Suppressor macrophage treated with lipopolysaccharide for 1 hour (primary cell): ENCODE data around the gene AUTS2.
"Not testable (repeated sequence)": the region's sequence is repeated elsewhere in the genome, so short reads cannot be mapped to it uniquely, and the experiment has no call there.

Experiments
- DNase-seq, 3 donors: peaks; one replicate each; pipeline ENCODE4 v3.0.0-alpha.2; 2020 to 2022

Gene AUTS2

DNA sequence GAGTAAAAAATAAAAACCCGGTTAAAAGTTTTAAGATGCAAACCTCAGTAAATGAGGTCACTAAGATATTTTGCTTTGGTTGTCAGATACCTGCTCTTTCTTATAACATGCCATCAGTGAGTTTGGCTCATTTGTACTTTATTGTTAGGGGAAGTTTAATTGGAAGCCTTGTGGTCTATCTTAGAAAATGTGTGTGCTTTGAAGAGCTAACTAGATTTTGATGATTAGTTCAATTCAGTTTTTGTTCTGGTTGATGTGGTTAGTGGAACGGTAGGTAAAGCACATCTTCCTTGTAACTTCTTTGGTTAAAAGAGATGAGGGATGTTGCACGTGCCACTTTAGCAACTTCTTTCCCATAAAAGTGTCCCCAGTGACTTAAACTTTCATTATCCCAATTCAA, 1180.3 kb downstream of the AUTS2 start:
- DNase-seq = no peak

DNA sequence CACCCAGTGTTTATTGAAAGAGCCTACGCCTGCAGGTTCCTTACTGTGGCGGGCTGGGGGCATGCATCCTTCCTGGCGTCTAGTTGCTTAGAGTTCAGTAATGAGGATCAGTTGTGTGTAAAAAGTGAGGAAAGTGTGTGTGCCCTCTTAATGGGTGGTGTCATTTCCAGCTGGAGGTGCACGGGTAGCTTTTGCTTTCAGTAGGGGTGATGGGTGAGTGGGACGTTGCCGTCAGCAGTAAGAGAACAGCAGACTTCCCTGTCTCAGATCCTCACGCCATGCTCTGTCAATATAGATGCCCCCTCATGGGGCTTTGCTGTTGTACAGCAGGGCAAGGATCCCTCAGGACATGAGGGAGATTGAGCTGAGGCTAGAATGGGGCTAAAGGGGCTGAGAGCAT, 1181.0 kb downstream of the AUTS2 start:
- DNase-seq = no peak

DNA sequence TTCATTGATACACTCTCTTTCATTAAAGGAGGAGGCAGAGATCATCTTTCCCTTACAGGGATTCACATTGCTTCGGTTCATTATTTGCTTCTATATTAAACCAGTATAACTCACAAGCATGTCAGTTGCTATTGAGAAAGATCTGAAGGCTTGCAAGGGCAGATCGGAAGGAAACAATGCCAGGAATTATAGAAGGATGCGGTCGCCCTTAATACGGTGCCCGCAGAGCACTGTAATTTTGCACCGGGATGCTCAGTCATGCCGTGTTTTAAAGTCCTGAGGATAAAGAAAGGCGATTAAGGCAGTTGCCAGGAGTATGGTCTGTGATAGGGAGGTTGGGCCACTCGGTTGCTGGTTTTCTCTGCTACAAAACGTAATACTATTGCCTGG, 1183.6 kb downstream of the AUTS2 start:
- DNase-seq = no peak

DNA sequence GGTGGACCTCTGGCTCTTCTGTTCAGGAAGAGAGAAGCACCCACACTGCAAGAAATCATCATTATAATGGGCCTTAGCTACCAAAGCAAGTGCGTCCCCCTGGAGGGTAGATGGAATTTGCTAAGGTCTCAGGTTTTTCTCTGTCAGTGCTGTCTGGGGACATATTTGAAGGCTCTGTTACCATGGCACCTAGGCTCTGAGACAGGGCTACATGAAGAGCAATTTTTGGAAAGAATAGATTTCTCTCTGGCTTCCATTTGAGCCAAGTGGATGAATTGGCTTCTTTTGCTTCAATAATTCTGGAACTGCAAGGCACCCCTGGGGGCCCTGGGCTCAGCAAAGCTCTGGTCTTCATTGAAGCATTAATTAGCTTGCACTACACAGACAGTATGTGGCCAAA, 1184.5 kb downstream of the AUTS2 start:
- no peak for DNase-seq

DNA sequence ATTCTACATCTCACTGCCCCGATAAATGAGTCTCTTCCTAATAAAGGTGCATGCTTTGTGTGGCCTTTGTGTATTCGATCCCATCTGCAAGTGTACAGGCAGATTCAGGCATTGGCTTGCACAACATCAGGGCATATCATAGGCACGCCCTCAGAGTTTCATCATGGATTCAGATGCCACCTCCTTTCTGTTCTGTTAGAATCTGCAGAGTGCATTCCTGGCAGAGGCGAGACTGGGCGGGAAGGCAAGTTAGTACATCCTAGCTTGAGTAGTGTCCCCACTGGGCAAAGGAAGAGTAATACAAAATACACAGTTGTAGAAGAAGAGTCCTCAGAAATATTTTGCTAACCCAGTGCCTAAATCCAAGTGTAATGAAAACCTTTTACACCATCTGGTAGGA, 1187.2 kb downstream of the AUTS2 start:
- DNase-seq = no peak

DNA sequence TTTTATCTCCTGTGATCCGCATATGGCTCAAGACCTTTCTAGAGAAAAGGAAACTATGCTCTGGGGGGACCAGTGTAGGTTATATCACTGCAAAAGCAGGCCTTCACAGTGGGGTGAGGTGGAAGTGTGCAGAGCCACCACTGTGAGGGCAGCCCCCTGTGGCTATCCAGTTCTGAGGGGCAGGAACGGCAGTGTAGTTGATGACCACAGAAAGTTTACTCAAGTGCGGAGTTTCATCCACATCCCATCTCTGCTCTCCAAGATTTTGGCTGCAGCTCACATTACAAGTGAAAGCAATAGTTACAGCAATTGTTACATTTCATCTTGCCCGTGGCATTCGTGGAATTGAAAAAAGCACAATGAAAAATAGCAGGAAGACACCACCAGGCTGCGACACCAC, 1187.8 kb downstream of the AUTS2 start:
- DNase-seq = no peak

DNA sequence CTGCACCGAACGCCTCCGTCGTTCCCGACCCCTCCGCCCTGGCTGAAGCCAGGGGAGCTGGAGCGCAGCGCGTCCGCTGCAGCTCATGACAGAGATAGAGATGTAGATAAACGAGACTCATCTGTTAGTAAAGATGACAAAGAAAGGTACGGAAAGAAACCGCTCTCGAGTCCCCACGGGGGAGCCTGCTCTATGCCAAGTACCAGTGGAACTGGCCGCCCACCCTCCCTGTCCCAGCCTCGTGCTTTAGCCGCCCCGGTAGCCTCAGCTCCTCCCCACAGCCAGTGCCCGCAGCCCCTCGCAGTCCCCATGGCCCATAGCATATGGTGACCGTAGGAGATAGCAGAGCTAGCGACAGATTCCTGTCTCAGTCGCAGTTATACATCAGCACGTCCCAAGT, 1189.0 kb downstream of the AUTS2 start:
- DNase-seq = no peak

DNA sequence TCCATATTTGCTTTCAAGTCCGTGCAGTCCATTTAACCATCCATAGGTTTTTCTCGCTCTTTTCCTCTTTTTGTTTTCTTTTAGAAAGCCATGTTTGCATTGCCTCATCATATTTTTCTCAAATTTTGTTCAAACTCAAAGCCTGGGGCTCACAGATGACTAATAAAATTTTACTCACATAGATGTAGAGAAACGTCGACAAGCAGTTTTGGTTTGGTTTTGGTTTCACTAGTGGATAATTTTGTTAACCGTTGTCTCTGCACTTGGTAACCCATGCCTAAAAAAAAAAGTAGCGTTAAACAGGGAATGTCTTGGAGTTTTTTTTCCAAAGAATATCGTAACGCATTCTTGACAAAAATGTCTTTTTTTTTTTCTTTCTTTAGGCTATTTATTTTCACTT, 1189.5 kb downstream of the AUTS2 start:
- no peak for DNase-seq

DNA sequence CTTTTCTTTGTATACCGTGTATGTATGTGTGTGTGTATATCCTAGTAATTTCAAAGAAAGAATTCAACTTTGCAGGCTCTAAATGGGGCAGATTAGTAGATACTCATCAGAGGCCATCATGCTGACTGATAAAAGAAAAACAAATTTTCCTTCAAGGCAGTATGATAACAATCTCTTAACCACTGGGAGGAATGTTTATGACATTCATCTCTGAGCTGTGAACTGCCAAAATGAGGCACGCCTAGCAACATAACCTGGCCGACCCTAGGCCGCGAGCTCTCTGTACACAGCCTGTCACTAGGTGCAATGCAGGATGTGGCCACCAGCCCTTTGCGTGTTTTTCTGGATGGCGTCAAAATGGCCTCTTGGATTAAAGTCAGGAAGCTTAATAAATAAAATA, 1190.0 kb downstream of the AUTS2 start:
- DNase-seq = no peak

DNA sequence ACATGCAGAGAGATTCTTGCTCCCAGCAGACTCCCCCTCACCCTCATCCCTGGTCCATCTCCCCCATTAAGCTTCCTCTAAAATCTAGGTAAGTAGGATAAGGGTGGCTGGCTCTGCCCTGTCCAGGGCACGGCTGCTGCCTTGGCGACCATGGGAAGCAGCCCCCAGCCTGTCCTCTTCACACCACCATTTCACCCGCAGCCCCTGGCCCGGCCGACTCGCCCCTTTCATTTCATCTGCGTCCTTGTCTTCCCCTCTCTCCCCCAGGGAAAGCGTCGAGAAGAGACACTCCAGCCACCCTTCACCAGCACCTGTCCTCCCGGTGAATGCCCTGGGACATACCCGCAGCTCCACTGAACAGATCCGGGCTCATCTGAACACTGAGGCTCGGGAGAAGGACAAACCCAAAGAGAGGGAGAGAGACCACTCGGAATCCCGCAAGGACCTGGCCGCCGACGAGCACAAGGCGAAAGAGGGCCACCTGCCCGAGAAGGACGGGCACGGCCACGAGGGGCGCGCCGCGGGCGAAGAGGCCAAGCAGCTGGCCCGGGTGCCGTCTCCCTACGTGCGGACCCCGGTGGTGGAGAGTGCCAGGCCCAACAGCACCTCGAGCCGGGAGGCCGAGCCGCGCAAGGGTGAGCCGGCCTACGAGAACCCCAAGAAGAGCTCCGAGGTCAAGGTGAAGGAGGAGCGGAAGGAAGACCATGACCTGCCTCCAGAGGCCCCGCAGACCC, 1191.4 kb downstream of the AUTS2 start:
- no peak for DNase-seq

DNA sequence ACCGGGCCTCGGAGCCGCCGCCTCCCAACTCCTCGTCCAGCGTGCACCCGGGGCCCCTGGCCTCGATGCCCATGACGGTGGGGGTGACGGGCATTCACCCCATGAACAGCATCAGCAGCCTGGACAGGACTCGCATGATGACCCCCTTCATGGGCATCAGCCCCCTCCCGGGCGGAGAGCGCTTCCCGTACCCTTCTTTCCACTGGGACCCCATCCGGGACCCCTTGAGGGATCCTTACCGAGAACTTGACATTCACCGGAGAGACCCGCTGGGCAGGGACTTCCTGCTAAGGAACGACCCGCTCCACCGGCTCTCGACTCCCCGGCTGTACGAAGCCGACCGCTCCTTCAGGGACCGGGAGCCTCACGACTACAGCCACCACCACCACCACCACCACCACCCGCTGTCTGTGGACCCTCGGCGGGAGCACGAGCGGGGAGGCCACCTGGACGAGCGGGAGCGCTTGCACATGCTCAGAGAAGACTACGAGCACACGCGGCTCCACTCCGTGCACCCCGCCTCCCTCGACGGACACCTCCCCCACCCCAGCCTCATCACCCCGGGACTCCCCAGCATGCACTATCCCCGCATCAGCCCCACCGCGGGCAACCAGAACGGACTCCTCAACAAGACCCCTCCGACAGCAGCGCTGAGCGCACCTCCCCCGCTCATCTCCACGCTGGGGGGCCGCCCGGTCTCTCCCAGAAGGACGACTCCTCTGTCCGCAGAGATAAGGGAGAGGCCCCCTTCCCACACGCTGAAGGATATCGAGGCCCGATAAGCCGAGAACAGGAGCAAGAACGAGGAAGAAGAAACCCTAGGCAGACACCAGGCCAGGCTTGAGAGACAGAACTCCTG, 1192.2 kb downstream of the AUTS2 start:
- DNase-seq = no peak

DNA sequence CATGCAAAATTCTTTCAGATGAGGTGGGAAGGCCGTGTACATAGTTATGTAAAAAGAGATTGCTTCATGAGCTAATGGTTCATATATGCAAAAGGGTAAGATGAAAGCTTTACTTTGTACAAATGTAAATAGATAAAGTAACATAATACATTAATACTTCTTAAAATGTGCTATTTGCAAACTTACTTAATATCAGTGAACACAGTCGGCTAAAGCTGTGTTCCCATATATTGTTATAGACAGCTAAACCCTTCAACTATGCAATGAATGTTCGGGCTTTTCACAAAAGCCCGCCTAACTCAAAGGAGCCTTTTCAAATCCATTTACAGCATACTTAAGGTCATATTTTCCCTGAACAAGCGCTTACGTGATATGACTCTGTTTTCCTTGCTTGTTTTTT, 1193.1 kb downstream of the AUTS2 start:
- no peak for DNase-seq

DNA sequence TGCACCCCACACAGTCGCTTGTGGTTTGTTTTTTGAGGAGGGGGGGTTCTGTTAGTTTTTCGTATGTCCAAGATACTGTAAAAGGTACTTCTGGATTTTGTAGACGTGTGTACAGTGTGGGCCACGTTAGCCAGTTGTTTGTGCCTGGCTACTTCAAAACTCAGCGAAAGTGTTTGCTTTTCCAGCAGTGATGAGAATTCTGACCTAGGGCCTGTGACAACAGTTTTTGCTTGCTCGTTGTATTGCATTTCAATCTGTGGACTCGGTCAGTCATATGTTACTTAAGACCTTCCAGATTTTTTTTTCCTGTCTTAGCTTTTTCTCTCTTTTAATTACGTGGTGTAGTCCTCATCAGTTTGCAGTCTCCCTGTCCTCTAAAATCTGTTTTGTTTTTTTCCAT, 1194.8 kb downstream of the AUTS2 start:
- no peak for DNase-seq

DNA sequence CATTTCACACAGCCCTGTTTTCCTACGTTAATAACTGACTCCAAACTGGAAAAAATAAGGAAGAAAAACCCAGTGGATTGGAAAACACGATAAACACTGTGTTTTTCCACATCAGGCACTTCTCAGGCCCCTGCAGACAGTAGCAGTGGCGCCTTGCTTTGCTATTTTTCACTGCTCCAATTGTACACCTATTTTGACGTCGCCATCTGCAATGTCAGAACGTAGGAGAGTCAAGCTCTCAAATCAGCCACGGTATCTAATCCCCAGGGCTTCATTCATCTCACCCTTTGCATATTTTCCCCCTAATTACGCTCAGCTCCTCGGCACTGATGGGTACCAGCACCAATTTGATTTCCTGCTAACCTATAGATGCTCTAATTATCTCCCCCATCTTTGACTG, 1195.5 kb downstream of the AUTS2 start:
- no peak for DNase-seq

DNA sequence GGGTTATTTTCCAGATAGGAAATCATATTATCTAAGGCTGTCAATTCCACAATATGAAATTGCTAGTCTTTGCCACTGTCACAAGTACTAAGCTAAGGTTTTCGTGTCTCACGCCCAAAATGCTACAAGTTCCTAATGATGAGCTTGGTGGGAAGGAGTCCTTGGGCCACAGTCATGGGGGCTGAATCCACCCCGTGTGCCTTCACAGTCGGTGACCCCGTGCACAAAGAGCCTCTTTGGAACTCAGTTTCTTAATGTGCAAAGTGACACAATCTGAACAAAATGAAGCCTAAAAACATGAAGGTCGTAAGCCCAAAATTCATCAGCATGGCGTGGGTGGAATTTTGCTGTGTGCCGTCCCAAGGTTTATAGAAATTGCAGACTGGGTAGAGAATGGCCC, 1196.7 kb downstream of the AUTS2 start:
- no peak for DNase-seq

DNA sequence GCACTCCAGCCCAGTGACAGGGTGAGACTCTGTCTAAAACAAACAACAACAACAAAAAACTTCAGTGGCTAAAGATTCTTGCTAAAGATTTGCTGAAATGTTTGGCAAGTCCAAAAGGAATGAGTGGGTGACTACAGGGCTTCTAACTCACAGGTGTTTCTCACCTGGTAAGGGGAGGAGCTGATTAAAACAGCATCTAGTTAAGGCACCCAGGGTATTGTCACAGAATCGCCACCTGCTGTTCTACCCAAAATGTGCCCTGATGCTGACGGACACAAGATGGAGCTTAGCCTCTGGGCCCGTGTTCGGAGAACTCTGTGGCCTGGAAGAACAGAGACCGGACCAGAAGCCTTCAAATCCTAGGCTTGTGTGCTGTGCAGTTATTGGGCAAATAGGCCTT, 1197.7 kb downstream of the AUTS2 start:
- no peak for DNase-seq

DNA sequence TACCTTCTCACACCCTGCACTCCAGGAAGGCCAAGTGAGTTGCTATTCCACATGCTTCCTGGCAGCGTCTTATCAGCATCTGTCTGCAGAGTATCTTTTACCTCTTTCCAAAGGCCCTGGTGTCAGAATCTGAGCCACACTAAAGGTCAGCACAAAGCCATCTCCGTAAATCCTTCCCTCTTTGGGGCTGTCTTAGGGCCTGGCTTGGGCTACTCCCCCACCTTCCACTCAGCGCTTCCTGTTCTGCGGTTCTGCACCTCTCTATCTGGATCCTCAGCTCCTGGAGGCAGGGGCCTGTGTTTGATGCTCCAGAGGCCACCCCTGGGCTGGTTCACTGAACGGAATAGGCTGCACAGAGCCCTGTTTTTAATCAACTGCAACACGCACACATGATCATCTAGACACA, 1198.8 kb downstream of the AUTS2 start:
- DNase-seq = no peak

DNA sequence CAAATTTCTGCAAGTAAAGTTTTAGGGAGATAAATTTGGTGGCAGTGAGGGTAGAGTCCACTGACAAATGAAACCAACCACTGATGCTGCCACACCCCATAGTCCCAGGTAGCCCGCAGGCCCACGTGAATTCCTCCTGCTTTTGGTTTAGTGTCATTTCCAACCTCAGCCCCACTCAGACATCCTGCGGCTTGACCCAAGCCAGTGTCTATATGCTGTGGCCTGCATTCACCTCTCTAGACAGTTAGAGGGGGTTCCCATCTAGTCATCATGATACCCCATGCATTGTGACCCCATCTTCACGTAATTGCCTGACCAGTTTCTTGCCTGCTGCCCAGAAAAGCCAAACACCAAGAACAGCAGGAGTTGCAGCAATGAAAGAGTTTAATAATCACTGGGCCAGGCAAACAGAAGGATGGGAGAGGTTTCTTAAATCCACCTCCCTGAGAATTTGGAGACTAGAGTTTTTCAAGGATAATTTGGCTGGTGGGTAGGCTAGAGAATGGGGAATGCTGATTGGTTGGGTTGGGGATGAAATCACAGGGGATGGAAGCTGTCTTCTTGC, 1201.6 kb downstream of the AUTS2 start:
- no peak for DNase-seq

DNA sequence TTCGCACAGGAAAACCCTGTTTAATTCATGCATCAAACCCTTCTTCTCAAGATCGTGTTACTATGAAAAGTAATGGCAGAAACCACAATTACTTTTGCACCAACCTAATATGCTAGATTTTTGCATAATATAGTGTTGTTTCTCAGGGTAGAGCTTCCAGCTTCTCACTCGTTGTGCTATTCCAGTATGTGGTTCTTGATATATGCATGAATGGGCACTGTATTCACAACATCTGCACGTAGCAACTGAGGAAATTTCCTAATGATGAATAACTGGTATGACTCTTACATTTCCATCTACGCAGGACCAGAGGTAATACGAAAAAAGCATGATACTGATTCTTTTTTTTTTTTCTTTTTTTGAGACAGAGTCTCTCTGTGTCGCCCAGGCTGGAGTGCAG, 1207.1 kb downstream of the AUTS2 start:
- DNase-seq = no peak

DNA sequence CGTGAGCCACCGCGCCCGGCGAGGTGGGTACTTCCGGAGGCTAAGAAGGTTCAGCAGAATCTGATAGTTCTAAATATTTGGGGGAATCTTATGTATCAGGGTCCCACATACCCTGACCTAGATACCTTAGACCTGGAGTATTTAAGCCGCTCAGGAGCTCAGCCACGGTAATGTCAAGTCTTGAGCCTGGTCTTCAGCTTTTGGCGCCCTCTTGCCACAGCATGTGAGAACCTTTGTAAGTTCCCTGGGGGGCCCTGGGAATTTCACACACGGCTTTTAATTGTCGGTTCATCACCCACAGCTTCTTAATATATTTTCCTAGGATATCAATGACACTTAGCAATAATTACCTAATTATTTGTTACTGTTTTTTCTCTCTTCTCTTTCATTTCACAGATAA, 1209.4 kb downstream of the AUTS2 start:
- no peak for DNase-seq

DNA sequence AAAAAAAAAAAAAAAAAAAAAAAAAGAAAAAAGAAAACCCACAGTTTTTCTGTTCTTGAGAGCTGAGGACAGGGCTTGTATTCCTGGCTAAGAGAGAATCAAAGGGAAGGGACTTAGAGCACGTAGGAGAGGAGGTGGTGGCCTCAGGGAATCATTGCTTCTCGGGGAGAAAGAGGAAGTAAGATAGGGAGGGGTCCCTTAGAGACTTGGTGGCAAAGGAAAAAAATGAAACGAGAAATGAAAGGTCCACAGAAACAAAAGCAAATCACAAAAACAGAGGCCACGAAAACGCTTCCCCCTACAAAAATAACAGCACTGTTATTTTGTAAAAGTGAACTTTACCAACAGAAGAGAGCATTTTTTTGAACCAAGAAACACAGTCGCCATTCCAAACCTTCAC, 1210.6 kb downstream of the AUTS2 start:
- DNase-seq = no peak

DNA sequence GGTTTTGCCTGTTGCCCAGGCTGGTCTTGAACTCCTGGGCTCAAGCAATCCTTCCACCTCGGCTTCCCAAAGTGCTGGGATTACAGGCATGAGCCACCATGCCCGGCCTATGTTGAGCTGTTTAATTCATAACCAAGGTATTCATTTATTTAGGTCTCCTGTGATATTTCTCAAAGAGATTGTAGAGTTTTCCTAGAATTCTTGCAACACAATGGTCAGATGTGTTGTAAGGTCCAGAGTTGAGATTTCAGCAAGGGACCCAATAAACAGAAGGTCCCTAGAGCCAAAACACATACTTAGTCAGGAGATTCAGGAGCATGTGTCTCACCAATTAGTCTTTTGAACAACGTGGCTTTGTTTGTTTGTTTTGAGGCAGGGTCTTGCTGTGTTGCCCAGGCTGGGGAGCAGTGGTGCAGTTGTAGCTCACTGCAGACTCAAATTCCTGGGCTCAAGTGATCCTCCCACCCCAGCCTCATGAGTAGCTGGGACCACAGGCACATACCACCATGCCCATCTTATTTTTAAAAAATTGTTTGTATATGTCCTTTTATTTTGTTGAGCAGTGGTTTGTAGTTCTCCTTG, 1212.4 kb downstream of the AUTS2 start:
- DNase-seq = no peak

DNA sequence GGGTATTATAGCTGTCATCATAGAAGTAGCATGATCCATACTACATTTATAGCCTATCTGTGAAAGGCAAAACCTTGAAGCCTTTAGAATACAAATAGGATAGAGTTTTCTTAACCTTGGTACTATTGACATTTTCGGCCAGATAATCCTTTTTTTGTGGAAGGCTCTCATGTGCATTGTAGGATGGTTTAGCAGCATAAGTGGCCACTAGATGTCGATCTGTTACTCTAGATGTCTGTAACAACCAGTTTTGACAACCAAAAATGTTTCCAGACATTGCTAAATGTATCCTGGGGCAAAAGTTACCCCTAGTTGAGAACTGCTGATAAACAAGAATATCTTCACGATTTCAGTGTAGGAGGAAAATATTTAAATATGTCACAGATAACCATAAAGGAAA, 1214.2 kb downstream of the AUTS2 start:
- DNase-seq = no peak

DNA sequence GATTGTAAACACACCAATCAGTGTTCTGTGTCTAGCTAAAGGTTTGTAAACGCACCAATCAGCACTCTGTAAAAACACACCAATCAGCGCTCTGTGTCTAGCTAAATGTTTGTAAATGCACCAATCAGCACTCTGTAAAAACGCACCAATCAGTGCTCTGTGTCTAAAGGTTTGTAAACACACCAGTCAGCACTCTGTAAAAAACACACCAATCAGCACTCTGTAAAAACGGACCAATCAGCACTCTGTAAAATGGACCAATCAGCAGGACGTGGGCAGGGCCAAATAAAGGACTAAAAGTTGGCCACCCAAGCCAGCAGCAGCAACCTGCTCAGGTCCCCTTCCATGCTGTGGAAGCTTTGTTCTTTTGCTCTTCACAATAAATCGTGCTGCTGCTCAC, 1224.2 kb downstream of the AUTS2 start:
- DNase-seq = not testable (repeated sequence)
